HK-2 (cell line): ENCODE results near the gene CDCA5.

ENCODE experiments used
- DNase-seq: peaks from one replicate; pipeline ENCODE4 v3.0.0-alpha.2; 2018; ENCODE audit not compliant: unreplicated experiment

CDCA5 gene

GRCh38 chr11:65107078-65107477 is 23.2 kb upstream of the CDCA5 start:
- DNase-seq, result no peak

GRCh38 chr11:65104628-65105027 is 20.8 kb upstream of the CDCA5 start:
- no peak for DNase-seq

- no peak for DNase-seq
Measured at GRCh38 chr11:65103476-65103875, 19.6 kb upstream of the CDCA5 start.

GRCh38 chr11:65102142-65103095 is 18.6 kb upstream of the CDCA5 start:
- DNase-seq, result no peak

GRCh38 chr11:65100674-65101350 is 17.0 kb upstream of the CDCA5 start:
- no peak for DNase-seq

- DNase-seq, result no peak
Measured at GRCh38 chr11:65096926-65097325, 13.1 kb upstream of the CDCA5 start.

- peak; percentile 72 for DNase-seq
Measured at GRCh38 chr11:65095974-65096806, 12.3 kb upstream of the CDCA5 start, which contains the start of gene VPS51. Gene VPS51, plus strand, starts transcription at chr11:65096214. Its CDS starts 37 bp downstream, at chr11:65096251.

GRCh38 chr11:65095427-65095826 is 11.6 kb upstream of the CDCA5 start:
- no peak for DNase-seq

- no peak for DNase-seq
Measured at GRCh38 chr11:65090628-65091027, 6.8 kb upstream of the CDCA5 start.

GRCh38 chr11:65089621-65090020 is 5.8 kb upstream of the CDCA5 start:
- no peak for DNase-seq

GRCh38 chr11:65087827-65088226 is 4.0 kb upstream of the CDCA5 start:
- no peak for DNase-seq

- DNase-seq, result no peak
Measured at GRCh38 chr11:65087216-65087615, 3.4 kb upstream of the CDCA5 start.

GRCh38 chr11:65086809-65087208 is 3.0 kb upstream of the CDCA5 start:
- DNase-seq, result no peak

- DNase-seq, result no peak
Measured at GRCh38 chr11:65085446-65085845, 1.6 kb upstream of the CDCA5 start.

- DNase-seq, result no peak
Measured at GRCh38 chr11:65084598-65085375, 947 bp upstream of the CDCA5 start.

- DNase-seq, result no peak
Measured at GRCh38 chr11:65083134-65083833, 556 bp downstream of the CDCA5 start.

GRCh38 chr11:65078786-65079342 is 5.0 kb downstream of the CDCA5 start:
- DNase-seq, result no peak

- DNase-seq, result peak; percentile 20
Measured at GRCh38 chr11:65078151-65078550, 5.7 kb downstream of the CDCA5 start.

GRCh38 chr11:65077451-65077850 is 6.4 kb downstream of the CDCA5 start:
- no peak for DNase-seq

- no peak for DNase-seq
Measured at GRCh38 chr11:65072631-65072966, 11.2 kb downstream of the CDCA5 start.
